GM21825 (cell line): ENCODE results near the gene ADM2.
"Not testable (repeated sequence)": the region's sequence is repeated elsewhere in the genome, so short reads cannot be mapped to it uniquely, and the experiment has no call there.

Experiments
- ATAC-seq: cut with Tn5 transposase; IDR thresholded peaks from one replicate; pipeline ENCODE4 v1.9.1; 2021; ENCODE audit warnings: mild to moderate bottlenecking, moderate library complexity; ENCODE audit not compliant: unreplicated experiment

Gene ADM2, protein sequence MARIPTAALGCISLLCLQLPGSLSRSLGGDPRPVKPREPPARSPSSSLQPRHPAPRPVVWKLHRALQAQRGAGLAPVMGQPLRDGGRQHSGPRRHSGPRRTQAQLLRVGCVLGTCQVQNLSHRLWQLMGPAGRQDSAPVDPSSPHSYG

DNA sequence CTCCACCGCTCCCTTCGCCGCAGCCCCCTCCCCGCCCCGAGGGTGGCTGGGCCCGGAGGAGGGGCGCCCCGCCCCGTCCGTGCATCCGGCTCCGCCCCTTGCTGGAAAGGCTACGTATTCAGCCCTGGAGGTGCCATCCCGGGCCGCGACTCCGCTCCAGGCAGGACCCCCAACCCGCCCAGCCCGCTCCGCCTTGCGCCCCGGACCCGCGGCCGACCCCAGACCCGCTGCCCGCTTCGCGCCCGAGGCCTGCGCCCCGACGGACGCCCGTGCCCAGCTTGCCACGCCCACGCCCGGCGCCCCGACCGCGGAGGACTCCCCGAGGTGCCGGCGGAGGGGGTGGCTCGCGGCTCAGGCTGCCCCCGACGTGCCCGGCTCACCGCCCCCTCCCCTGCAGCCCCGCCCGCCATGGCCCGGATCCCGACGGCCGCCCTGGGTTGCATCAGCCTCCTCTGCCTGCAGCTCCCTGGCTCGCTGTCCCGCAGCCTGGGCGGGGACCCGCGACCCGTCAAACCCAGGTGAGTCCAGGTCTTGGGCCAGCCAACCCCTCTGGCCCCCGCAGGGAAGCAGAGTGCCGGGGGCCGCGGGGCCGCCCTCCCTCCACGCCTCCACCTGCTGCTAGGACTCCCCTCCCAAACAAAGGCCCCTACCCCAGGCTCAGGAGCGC is at the start of gene ADM2:
Gene ADM2, plus strand, starts transcription at position 104 of the 667 bp plus-strand sequence. Its CDS starts 305 bp downstream, at position 409.
- ATAC-seq = no peak

DNA sequence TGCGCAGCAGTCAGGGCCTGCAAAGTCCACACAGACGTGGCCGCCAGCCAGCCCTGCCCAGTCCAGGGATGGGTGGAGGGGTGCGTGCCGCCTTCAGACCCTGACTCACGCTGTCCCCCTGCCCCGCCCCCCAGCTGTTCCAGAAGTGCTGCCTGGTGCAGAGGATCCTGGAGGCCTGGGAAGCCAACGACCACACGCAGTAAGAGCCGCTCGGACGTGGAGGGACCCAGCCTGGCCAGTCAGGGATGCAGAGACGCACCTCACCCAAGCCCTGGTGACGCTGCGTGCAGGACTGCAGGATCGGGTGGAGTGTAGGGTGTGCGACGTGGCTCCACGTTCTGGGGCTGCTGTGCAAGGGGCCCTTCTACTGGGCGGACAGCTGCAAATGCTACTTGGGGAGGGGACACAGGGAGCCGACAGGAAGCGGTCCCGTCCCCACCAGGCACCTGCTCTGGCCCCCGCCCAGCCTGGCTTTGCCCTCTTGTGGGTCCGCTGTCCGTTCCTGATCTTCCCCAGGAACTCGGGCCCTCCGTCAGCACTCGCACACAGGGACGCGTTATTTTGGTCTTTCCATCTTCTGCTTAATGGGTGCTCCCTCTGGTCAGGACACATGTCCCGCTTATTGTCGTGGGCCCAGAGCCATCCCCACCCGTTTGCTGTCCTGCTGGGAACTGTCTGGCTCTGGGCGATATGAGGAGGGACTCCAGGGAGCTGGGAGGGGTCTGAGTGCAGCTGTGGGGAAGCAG is 49.0 kb upstream of the ADM2 start:
- no peak for ATAC-seq

DNA sequence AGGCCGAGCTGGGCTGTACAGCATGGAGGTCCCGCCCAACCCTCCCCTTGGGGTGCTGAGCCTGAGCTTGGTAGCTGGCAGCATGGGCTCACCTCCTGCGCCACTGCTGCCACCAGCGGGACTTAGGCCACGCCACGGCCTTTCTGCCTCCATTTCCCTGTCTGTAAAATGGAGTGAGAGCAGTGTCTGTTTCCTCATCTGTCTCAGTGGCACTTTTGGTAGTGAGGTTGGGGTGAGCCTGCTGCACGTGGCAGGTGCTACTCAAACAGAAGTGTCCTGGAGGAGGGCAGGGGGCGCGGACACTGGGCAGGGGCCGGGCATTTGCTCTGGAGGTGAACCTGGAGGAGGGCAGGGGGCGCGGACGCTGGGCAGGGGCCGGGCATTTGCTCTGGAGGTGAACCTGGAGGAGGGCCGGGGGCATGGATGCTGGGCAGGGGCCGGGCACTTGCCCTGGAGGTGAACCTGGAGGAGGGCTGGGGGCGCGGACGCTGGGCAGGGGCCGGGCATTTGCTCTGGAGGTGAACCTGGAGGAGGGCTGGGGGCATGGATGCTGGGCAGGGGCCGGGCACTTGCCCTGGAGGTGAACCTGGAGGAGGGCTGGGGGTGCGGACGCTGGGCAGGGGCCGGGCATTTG is 48.3 kb upstream of the ADM2 start:
- not testable (repeated sequence) for ATAC-seq

DNA sequence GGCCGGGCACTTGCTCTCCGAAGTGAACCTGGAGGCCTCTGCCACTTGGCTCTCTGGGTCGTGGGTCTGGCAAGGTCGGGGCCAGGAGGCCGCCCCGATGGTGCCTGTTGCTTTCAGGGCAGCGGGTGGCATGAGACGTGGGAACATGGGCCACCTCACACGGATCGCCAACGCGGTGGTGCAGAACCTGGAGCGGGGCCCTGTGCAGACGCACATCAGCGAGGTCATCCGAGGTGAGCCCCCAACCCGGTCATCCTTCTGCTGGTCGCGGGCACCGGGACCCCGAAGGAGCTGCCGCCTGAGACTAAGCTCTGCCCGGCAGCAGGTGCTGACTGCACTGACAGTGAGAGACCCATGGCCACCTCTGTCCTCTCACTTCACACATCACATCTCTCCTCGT is 46.5 kb upstream of the ADM2 start:
- ATAC-seq = no peak

DNA sequence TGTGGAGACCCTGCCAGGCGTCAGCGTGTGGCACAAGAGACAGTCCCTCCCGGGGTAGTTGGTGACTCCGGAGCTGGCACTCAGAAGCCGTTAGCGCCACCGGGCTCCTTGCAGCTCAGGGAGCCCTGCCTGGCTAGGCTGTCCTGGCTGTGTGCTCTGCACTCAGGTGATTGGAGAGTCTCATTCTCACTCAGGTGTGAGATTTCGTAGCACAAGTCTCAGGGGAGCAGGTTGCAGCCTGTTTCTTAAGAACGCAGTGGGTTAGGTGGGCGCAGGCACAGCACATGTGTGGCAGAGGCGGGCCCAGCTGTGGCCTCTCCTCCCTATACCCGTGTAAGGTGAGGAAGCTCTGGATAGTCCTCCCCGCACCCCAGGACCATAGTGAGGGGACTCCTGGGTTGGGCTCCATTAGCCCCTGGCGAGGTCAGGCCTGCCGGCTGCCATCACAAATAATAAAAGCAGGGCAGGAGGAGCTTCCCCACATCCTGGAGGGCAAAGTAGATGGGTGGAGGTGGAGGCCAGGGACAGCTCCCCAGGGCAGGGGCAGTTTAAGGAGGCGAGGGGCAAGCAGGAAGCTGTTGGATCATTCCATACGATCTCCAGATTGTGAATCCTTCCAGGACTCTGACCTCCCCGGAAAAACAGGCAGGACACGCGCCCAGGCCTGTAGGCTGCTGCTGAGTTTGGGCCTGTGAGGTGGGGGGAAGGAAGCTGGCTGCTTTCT is 45.9 kb upstream of the ADM2 start:
- no peak for ATAC-seq

DNA sequence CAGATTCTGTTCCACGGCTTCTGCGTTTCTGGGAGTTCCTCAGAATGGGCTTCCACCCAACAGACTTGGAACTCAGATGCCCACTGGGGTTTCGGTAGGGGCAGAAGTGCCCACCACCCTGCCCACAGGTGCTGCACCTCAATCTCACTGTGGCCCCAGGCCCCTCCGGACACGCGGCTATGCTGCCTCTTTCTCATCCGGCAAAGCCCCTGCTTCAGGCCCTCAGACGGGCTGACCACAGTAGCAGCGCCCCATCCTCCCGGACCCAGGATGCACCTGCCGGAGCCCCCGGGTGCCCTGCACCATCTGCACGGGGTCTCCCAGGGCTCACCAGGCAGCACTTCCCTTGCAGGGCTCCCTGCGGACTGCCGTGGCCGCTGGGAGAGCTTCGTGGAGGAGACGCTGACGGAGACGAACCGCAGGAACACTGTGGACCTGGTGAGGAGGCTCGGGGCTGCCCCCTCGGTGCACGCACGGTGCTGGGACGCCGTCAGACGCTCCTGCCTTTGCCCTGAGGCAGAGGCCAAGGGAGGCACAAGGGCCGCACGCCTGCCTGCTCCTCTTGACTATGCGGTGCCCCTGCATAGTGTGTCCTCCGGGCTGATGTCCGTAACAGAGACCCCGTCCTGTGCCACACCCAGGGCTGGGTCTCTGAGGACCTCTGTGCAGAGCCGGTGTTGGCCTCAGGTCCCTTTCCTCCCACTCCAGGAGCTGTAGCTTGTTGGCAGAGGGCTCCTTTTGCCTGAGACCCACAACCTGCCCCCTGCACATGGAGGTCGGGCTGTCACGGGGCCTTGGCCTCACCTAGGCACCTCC is 45.1 kb upstream of the ADM2 start:
- no peak for ATAC-seq

DNA sequence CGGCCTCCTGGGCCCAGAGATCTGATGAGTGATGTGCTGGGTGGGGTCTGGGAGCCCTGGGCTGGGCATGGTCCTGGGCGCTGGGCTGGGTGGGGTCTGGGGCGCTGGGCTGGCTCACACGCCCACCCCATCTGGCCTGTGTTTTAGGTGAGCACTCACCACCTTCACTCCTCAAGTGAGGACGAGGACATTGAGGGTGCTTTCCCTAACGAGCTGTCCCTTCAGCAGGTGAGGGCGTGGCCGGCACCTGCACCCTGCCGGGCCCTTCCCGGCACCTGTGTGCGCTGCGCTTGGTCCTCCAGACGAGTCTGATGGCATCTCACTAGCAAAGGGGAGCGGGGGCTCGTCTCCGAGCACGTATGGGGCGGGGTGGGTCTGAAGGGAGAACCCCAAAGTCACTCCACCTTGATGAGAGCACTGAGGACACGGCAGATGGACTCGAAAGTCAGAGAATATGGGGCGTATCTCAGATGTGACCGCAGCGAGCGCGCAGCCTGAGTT is 44.5 kb upstream of the ADM2 start:
- ATAC-seq = no peak

DNA sequence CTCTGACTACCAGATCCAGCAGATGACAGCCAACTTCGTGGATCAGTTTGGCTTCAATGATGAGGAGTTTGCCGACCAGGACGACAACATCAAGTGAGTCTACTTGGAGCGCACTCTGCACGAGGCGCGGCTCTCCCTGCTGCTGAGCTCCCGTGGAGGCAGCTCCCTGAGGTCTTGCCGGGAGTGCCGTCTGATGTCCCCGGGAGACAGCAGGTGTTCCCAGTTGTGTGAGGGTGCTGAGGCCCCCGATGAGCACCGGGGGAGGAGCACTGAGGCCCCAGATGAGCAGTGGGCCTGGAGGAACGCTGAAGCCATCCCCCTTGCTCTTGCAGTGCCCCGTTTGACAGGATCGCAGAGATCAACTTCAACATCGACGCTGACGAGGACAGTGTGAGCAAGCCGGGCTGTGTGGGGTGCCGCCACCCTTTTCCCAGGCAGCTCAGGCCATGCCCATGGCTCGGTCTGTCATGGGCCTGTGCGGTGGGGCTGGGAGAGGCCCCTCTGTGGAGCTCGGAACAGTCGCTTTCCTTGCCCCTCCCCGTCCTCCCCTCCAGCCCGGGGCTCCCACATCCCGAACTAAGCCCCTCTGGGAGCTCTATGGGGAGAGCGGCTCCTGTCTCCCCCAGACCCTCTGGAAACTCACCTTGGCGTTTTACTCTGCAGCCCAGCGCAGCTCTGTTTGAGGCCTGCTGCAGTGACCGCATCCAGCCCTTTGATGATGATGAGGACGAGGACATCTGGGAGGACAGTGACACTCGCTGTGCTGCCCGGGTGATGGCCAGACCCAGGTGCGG is 43.6 kb upstream of the ADM2 start:
- ATAC-seq = no peak

DNA sequence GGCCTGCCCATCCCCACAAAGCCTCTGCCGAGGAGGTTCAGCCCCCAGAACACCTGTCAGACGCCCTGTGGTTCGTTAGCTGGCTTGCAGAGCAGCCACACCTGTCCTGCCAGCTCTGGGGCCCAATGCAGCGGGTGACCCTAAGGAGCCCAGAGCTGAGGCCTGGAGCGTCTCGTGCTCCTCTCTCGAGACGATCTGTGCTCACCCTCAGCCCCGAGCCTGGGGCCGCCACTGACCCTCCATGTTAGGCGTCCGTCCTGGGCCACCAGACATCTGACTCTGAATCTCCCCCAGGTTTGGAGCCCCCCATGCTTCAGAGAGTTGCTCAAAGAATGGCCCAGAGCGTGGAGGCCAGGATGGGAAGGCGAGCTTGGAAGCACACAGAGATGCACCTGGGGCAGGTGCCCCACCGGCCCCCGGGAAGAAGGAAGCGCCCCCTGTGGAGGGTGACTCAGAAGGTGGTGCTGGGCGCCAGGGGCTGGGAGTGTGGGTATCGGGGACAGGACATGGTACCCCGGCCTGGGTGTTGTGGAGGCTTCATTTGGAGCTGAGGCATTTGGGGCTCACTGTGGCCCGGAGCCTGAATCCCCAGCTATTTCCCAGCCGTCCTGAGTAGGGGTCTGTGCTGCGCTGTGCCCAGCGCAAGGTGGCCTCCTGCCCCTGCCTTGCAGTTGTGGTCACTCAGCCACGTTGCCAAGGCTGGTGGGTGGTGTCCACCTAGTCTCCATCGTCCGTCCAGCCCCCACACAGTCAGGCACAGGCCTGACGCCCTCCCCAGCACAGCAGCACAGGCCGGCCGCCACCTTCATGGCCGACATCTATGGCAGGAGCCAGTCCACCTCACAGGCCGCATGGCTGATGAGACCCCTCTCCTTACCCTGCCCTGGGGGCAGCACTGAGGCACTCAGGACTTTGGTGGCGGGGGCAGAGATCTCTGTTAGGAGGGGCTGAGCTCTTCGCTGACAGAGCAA is 42.8 kb upstream of the ADM2 start:
- ATAC-seq = no peak

DNA sequence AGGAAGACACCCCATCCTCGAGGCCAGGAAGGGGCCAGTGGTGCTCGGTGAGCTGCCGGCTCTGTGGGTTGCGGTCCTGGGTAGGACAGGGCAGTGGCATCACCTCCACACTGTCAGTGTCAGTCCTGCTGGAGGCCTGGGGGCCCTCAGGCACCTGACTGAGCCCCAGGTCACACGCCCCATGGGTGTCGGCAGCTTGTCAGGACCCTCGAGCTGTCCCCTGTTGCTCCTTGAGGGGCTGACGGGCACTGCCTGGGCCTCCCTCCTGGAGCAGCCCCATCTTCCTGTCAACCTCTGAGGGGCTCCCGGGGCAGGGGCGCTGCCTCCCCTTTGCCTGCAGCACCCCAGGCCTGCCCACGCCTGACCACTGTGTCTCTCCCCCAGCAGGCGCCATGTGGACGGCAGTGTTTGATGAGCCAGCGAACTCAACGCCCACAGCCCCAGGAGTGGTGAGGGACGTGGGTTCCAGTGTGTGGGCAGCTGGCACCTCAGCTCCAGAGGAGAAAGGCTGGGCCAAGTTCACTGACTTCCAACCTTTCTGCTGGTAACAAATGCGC is 42.0 kb upstream of the ADM2 start:
- ATAC-seq = no peak

DNA sequence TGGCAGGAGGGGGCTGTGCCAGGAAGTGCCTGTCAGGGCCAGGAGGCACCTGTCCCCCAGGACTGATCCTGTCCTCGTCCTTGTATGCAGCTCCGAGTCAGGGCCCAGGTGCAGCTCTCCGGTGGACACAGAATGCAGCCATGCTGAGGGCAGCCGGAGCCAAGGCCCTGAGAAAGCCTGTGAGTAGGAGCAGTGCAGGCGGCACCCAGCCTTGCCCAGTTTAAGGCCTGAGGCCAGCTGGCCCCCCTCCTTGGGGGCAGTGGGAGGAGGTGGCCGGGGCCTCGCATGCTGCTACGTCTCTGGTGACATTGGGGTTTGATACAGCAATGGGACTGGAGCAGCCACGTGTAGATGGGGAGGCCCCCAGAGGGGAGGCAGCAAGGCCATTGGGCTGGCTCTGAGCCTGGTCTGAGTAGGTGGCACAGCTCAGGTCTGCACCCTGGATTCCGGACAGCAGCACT is 41.4 kb upstream of the ADM2 start:
- no peak for ATAC-seq

DNA sequence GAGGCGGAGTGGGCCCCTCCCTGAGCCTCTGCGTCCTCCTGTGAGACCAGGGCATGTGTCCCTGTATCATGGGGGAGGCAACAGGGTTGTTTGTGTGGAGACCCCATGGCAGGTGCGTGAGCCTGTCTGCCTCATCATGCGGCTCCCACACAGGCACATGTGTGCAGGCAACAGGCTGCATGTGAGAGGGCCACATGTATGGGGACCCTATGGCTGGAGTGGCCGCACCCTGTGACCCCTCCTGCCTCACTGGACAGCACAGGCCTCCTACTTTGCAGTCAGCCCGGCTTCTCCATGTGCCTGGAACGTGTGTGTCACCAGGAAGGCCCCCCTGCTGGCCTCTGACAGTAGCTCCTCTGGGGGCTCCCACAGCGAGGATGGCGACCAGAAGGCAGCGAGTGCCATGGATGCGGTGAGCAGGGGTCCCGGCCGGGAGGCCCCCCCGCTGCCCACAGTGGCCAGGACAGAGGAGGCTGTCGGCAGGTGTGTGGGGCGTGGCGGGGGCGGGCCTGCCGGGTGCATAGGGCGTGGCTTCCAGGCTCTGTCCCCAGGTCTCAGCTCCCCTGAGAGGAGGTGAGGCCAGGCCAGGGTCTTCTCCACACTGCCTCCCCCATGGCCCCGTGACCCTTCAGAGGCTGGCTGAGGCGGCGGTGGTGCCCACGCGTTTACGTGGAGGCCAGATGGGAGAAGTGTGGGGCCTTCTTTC is 40.6 kb upstream of the ADM2 start:
- ATAC-seq = no peak

DNA sequence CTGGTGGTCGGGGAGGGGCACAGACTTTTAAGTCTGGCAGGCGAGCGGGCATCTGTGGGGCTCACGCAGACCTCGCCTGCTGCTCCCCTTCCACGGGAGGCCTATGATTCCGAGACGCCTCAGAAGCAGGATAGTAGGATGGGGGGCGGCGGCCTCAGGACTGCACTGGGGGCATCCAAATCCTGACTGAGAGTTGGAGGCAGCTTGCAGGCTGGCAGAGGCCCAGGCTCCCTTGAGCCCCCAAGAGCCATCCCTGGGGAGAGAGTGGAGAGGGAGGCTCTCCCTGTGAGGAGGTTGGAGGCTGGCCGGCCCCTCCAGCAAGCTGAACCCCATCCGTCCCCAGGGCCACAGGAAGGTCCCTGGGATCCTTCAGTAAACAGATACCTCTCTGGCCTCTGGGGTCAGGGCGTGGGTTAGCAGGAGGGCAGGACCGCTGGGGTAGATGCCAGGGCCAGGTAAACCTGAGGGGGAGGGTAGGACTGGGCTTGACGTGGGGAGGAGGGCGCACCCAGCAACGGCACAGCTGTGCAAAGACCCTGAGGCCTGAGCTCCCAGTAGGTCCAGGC is 39.8 kb upstream of the ADM2 start:
- ATAC-seq = no peak

DNA sequence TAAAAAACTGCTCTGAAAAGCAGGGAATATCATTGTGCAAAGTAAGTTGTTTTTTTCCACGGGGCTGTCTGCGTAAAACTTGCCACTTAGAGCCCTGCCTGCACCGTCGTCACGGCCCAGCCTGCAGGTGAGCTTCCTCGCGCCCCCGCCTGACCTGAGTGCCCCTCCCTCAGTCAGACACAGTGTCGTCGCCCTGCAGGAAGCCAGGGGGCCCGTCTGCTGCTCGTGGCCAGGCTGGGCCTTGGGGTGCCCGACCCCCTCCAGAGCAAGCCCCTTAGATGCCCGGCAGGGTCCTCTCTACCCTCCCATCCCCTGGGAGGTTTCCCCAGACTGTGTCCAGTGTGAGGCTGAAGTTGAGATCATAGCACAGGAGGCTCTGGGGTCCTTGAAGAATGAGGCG is 38.1 kb upstream of the ADM2 start:
- no peak for ATAC-seq

DNA sequence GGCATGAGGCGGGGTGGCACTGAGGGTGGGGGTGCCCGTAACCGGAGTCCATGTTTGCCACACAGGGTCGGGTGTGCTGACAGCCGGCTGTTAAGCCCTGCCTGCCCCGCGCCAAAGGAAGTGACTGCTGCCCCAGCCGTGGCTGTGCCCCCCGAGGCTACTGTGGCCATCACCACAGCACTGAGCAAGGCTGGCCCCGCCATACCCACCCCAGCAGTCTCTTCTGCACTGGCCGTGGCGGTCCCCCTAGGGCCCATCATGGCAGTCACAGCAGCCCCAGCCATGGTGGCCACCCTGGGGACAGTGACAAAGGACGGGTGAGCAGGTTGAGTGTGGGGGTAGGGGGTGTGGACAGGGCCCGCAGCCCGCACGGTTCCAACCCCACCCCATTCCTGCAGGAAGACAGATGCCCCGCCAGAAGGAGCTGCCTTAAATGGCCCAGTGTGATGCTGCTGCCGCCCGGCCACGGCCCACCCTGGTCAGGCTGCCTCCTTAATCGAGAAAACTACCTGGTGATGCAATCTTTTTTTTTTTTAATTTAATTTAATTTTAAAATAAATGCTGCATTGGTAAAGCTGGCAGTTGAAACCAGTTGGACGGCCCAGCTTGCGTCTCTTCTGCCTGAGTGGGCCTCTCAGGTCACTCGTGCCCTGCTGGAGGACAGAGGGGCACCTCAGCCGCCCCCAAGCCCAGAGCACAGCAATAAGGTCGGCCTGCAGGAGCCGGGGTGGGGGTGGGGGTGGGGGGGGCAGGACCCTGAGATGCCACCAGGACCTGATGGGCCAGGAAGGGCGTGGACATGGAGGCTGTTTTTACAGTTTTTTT is 37.3 kb upstream of the ADM2 start:
- no peak for ATAC-seq

DNA sequence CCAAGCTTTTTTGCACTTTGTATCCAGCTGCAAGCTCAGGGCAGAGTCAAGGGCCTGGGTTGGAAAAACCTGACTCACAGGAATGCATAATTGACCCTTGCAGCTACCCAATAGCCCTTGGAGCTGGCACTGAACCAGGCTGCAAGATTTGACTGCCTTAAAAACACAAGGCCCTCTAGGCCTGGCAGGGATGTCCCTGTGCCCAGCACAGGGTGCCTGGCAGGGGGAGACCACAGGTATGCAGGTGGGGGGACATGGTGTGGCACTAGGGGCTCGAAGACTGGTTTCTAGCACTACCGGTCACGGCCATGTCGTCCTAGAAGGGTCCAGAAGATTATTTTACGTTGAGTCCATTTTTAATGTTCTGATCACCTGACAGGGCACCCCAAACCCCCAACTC is 36.7 kb upstream of the ADM2 start:
- ATAC-seq = no peak
